ENCODE data around the gene DIPK1A.

Gene DIPK1A

GRCh38 chr1:92831368-92831761 lies 129.9 kb downstream of the DIPK1A start:
- peak overlapping the region; percentile 88 for H2AFZ ChIP-seq (ENCODE audit: low read depth, low read length)
- H3K4me2 ChIP-seq (ENCODE audit: insufficient read depth, low read length): peak overlapping the region; percentile 63
- ATAC-seq (ENCODE audit: insufficient read depth, low read depth) (no peak), DNase-seq (no peak)
- H3K9me3 ChIP-seq (ENCODE audit: insufficient read depth, low read length, severe bottlenecking): no peaks in the 10 kb centered on the region
- no peak for TF ChIP-seq EZH2 (IDR thresholded peaks at IDR 0.05; ENCODE audit: borderline replicate concordance, low read depth, low read length, severe bottlenecking)
- TF ChIP-seq, protein P1, sequence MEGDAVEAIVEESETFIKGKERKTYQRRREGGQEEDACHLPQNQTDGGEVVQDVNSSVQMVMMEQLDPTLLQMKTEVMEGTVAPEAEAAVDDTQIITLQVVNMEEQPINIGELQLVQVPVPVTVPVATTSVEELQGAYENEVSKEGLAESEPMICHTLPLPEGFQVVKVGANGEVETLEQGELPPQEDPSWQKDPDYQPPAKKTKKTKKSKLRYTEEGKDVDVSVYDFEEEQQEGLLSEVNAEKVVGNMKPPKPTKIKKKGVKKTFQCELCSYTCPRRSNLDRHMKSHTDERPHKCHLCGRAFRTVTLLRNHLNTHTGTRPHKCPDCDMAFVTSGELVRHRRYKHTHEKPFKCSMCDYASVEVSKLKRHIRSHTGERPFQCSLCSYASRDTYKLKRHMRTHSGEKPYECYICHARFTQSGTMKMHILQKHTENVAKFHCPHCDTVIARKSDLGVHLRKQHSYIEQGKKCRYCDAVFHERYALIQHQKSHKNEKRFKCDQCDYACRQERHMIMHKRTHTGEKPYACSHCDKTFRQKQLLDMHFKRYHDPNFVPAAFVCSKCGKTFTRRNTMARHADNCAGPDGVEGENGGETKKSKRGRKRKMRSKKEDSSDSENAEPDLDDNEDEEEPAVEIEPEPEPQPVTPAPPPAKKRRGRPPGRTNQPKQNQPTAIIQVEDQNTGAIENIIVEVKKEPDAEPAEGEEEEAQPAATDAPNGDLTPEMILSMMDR (IDR thresholded peaks at IDR 0.05; ENCODE audit: borderline replicate concordance, extremely low read depth, low read length, poor library complexity, severe bottlenecking): no peak
- peak overlapping the region; percentile 97; the same call in 1 of the 2 replicates for H3K27ac ChIP-seq (ENCODE audit: low read length)
- H3K27me3 ChIP-seq (ENCODE audit: insufficient read depth, low read length, poor library complexity): no peaks in the 10 kb centered on the region
- peak overlapping the region; percentile 82 for H3K9ac ChIP-seq (ENCODE audit: low read depth, low read length)
- peaks cover 42% of the 10 kb centered on the region for H4K20me1 ChIP-seq (ENCODE audit: insufficient read depth, low read length)
- H3K79me2 ChIP-seq (ENCODE audit: insufficient read depth, low read length): peaks cover 45% of the 10 kb centered on the region
- H3K4me1 ChIP-seq (ENCODE audit: insufficient read depth, low read length): peaks cover 36% of the 10 kb centered on the region
- H3K36me3 ChIP-seq (ENCODE audit: insufficient read depth, low read length): peaks cover 44% of the 10 kb centered on the region
- peak overlapping the region; percentile 78 to 83; a peak in 3 of 4 replicates for H3K4me3 ChIP-seq (ENCODE audit: low read depth in 1 of 2, low read length in 2 of 2)

DNA sequence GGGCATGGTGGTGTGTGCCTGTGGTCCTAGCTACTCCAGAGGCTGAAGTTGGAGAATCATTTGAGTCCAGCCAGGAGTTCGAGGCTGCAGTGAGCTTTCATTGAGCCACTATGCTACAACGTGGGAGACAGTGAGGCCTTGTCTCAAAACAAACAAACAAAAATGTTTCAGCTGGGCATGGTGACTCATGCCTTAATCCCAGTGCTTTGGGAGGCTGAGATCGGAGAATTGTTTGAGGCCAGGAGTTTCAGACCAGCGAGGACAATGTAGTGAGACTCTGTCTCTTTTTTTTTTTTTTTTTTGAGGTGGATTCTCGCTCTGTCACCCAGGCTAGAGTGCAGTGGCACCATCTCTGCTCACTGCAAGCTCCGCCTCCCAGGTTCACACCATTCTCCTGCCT lies 134.5 kb downstream of the DIPK1A start:
- Histone ChIP-seq H3K27me3 (ENCODE audit: insufficient read depth, low read length, poor library complexity) (no peaks in the 10 kb centered on the region), H3K79me2 (ENCODE audit: insufficient read depth, low read length) (no peaks in the 10 kb centered on the region), H2AFZ (ENCODE audit: low read depth, low read length) (no peak overlapping the region), H4K20me1 (ENCODE audit: insufficient read depth, low read length) (no peaks in the 10 kb centered on the region), H3K4me3 (ENCODE audit: low read depth in 1 of 2, low read length in 2 of 2) (no peak overlapping the region), H3K36me3 (ENCODE audit: insufficient read depth, low read length) (no peaks in the 10 kb centered on the region), H3K4me2 (ENCODE audit: insufficient read depth, low read length) (no peak overlapping the region), H3K9me3 (ENCODE audit: insufficient read depth, low read length, severe bottlenecking) (no peaks in the 10 kb centered on the region), H3K27ac (ENCODE audit: low read length) (no peak overlapping the region), H3K9ac (ENCODE audit: low read depth, low read length) (no peak overlapping the region), H3K4me1 (ENCODE audit: insufficient read depth, low read length) (peaks cover 6% of the 10 kb centered on the region)
- TF ChIP-seq, protein P1 (IDR thresholded peaks at IDR 0.05; ENCODE audit: borderline replicate concordance, extremely low read depth, low read length, poor library complexity, severe bottlenecking): no peak
- no peak for TF ChIP-seq EZH2 (IDR thresholded peaks at IDR 0.05; ENCODE audit: borderline replicate concordance, low read depth, low read length, severe bottlenecking)
- no peak for DNase-seq
- no peak for ATAC-seq (ENCODE audit: insufficient read depth, low read depth)

- Histone ChIP-seq H4K20me1 (ENCODE audit: insufficient read depth, low read length) (no peaks in the 10 kb centered on the region), H3K4me2 (ENCODE audit: insufficient read depth, low read length) (no peak overlapping the region), H3K27me3 (ENCODE audit: insufficient read depth, low read length, poor library complexity) (no peaks in the 10 kb centered on the region), H3K27ac (ENCODE audit: low read length) (no peak overlapping the region), H3K4me1 (ENCODE audit: insufficient read depth, low read length) (no peaks in the 10 kb centered on the region), H3K36me3 (ENCODE audit: insufficient read depth, low read length) (no peaks in the 10 kb centered on the region), H3K9ac (ENCODE audit: low read depth, low read length) (no peak overlapping the region), H2AFZ (ENCODE audit: low read depth, low read length) (no peak overlapping the region), H3K79me2 (ENCODE audit: insufficient read depth, low read length) (no peaks in the 10 kb centered on the region), H3K9me3 (ENCODE audit: insufficient read depth, low read length, severe bottlenecking) (no peaks in the 10 kb centered on the region), H3K4me3 (ENCODE audit: low read depth in 1 of 2, low read length in 2 of 2) (no peak overlapping the region)
- DNase-seq (no peak), ATAC-seq (ENCODE audit: insufficient read depth, low read depth) (no peak)
- TF ChIP-seq, protein P1 (IDR thresholded peaks at IDR 0.05; ENCODE audit: borderline replicate concordance, extremely low read depth, low read length, poor library complexity, severe bottlenecking): no peak
- no peak for TF ChIP-seq EZH2 (IDR thresholded peaks at IDR 0.05; ENCODE audit: borderline replicate concordance, low read depth, low read length, severe bottlenecking)
Measured at GRCh38 chr1:92822879-92823278, 138.4 kb downstream of the DIPK1A start.

- ATAC-seq (ENCODE audit: insufficient read depth, low read depth) (no peak), DNase-seq (no peak)
- no peak overlapping the region for H2AFZ ChIP-seq (ENCODE audit: low read depth, low read length)
- H3K9me3 ChIP-seq (ENCODE audit: insufficient read depth, low read length, severe bottlenecking): no peaks in the 10 kb centered on the region
- peaks cover 4% of the 10 kb centered on the region for H3K27me3 ChIP-seq (ENCODE audit: insufficient read depth, low read length, poor library complexity)
- H3K4me2 ChIP-seq (ENCODE audit: insufficient read depth, low read length): no peak overlapping the region
- H4K20me1 ChIP-seq (ENCODE audit: insufficient read depth, low read length): no peaks in the 10 kb centered on the region
- H3K4me3 ChIP-seq (ENCODE audit: low read depth in 1 of 2, low read length in 2 of 2): no peak overlapping the region
- no peak overlapping the region for H3K27ac ChIP-seq (ENCODE audit: low read length)
- H3K36me3 ChIP-seq (ENCODE audit: insufficient read depth, low read length): no peaks in the 10 kb centered on the region
- no peak overlapping the region for H3K9ac ChIP-seq (ENCODE audit: low read depth, low read length)
- TF ChIP-seq, protein P1 (IDR thresholded peaks at IDR 0.05; ENCODE audit: borderline replicate concordance, extremely low read depth, low read length, poor library complexity, severe bottlenecking): no peak
- H3K79me2 ChIP-seq (ENCODE audit: insufficient read depth, low read length): no peaks in the 10 kb centered on the region
- no peaks in the 10 kb centered on the region for H3K4me1 ChIP-seq (ENCODE audit: insufficient read depth, low read length)
Measured at GRCh38 chr1:92820551-92820950, 140.7 kb downstream of the DIPK1A start.

All from DND-41 (cell line).